IMR-90 (cell line): ENCODE results near the gene ABHD15. TPM values are rescaled to one million over a fixed set of nuclear protein-coding genes. Genes with fewer than 3 reads are reported as not detected.

Experiments
- ATAC-seq: fragments of 200-7000 bp; cut with Tn5 transposase; 2 replicates; pipeline ENCODE4 v1.9.1; 2020; ENCODE audit warnings: low read depth, mild to moderate bottlenecking, moderate library complexity
- BruUV-seq: library from RNA; stranded (reverse); fragments of 400-500 nt; replicated peaks from 2 replicates; lab custom pipeline; 2021; lab: Mats Ljungman, UMichigan
- CTCF ChIA-PET: fragments of 300-600 bp; formaldehyde crosslinking; extraction: SDS; loops from one replicate; lab custom pipeline; 2021; ENCODE audit warnings: antibody characterized with exemption; lab: Yijun Ruan, JAX
- POLR2A ChIA-PET: fragments of 300-600 bp; sonication (Branson Sonifier 250); formaldehyde crosslinking; loops from one replicate; lab custom pipeline; 2022; ENCODE audit warnings: antibody characterized with exemption; ENCODE audit not compliant: unreplicated experiment; lab: Charles Lee
- DNase-seq: peaks from one replicate; pipeline ENCODE4 v3.0.0; 2013
- H2AFZ ChIP-seq: replicated peaks from 2 replicates; pipeline ENCODE3; 2013; ENCODE audit warnings: low read length, mild to moderate bottlenecking; ENCODE audit not compliant: poor library complexity
- H2AK5ac ChIP-seq: 2 replicates; pipeline ENCODE4 v1.6.1; 2013; ENCODE audit warnings: low read depth, low read length, inconsistent platforms
- H2AK9ac ChIP-seq: replicated peaks from 2 replicates; pipeline ENCODE3; 2013; ENCODE audit warnings: mild to moderate bottlenecking, low read depth, low read length, moderate library complexity; ENCODE audit not compliant: poor library complexity
- H2BK120ac ChIP-seq: 2 replicates; pipeline ENCODE4 v1.6.1; 2013; ENCODE audit warnings: low read depth, low read length, inconsistent platforms
- H2BK15ac ChIP-seq: 3 replicates; pipeline ENCODE4 v1.6.1; 2013; ENCODE audit warnings: low read depth, low read length, inconsistent platforms
- H2BK20ac ChIP-seq: 2 replicates; pipeline ENCODE4 v1.6.1; 2013; ENCODE audit warnings: low read depth, mild to moderate bottlenecking, inconsistent platforms, low read length, moderate library complexity
- H2BK5ac ChIP-seq: 2 replicates; pipeline ENCODE4 v1.6.1; 2013; ENCODE audit warnings: mild to moderate bottlenecking, low read depth, low read length, inconsistent platforms; ENCODE audit not compliant: poor library complexity, severe bottlenecking
- H3K14ac ChIP-seq: replicated peaks from 2 replicates; pipeline ENCODE4 v1.6.1; 2013; ENCODE audit warnings: low read depth, low read length, inconsistent platforms
- H3K18ac ChIP-seq: 2 replicates; pipeline ENCODE4 v1.6.1; 2013; ENCODE audit warnings: low read depth, low read length, control low read depth
- H3K23ac ChIP-seq: 2 replicates; pipeline ENCODE4 v1.6.1; 2013; ENCODE audit warnings: low read depth, low read length, inconsistent platforms
- H3K27ac ChIP-seq: 2 replicates; pipeline ENCODE4 v1.5.1; 2013; ENCODE audit warnings: mild to moderate bottlenecking, control low read depth, low read length; ENCODE audit not compliant: insufficient read depth
- H3K27me3 ChIP-seq: 2 replicates; pipeline ENCODE4 v1.6.1; 2013; ENCODE audit warnings: low read length; ENCODE audit not compliant: control insufficient read depth, insufficient read depth
- H3K36me3 ChIP-seq: 2 replicates; pipeline ENCODE4 v1.6.1; 2013; ENCODE audit warnings: low read length, mixed read lengths; ENCODE audit not compliant: control insufficient read depth, insufficient read depth
- H3K4ac ChIP-seq: 2 replicates; pipeline ENCODE4 v1.6.1; 2013; ENCODE audit warnings: low read depth, low read length, inconsistent platforms
- H3K4me1 ChIP-seq: 2 replicates; pipeline ENCODE4 v1.6.1; 2013; ENCODE audit warnings: low read length, mixed read lengths; ENCODE audit not compliant: control insufficient read depth, insufficient read depth
- H3K4me2 ChIP-seq: 2 replicates; pipeline ENCODE4 v1.6.1; 2013; ENCODE audit warnings: low read depth, mild to moderate bottlenecking, control low read depth, low read length, moderate library complexity
- H3K4me3 ChIP-seq: 2 replicates; pipeline ENCODE4 v1.5.1; 2013; ENCODE audit warnings: low read depth, mild to moderate bottlenecking, control low read depth, low read length, moderate library complexity; ENCODE audit not compliant: insufficient read depth
- H3K56ac ChIP-seq: 2 replicates; pipeline ENCODE4 v1.6.1; 2013; ENCODE audit warnings: low read length, inconsistent platforms; ENCODE audit not compliant: insufficient read depth; ENCODE audit errors: extremely low read depth
- H3K79me1 ChIP-seq, 2 experiments: 2 replicates each; pipeline ENCODE4 v1.6.1; 2013; ENCODE audit warnings: low read length in 2 of 2, inconsistent platforms in 1 of 2, low read depth in 1 of 2
- H3K9ac ChIP-seq: 2 replicates; pipeline ENCODE4 v1.6.1; 2013; ENCODE audit warnings: low read depth, low read length, control low read depth
- H3K9me1 ChIP-seq: 2 replicates; pipeline ENCODE4 v1.6.1; 2013; ENCODE audit warnings: low read length, inconsistent platforms; ENCODE audit not compliant: insufficient read depth
- H3K9me3 ChIP-seq: 2 replicates; pipeline ENCODE4 v1.6.1; 2013; ENCODE audit warnings: low read length; ENCODE audit not compliant: control insufficient read depth, insufficient read depth
- H4K20me1 ChIP-seq: 2 replicates; pipeline ENCODE4 v1.6.1; 2013; ENCODE audit warnings: low read length, inconsistent platforms; ENCODE audit not compliant: insufficient read depth
- H4K5ac ChIP-seq: 2 replicates; pipeline ENCODE4 v1.6.1; 2013; ENCODE audit warnings: mild to moderate bottlenecking, low read depth, low read length, control low read depth
- H4K8ac ChIP-seq, 2 experiments: 2 replicates each; pipeline ENCODE4 v1.6.1; 2013; ENCODE audit warnings: low read depth in 2 of 2, low read length in 2 of 2, control low read depth in 1 of 2, inconsistent platforms in 1 of 2
- H4K91ac ChIP-seq: 2 replicates; pipeline ENCODE4 v1.6.1; 2013; ENCODE audit warnings: low read depth, low read length, inconsistent platforms; ENCODE audit not compliant: insufficient read depth
- BHLHE40 ChIP-seq: fragments of 150-350 bp; IDR thresholded peaks from 2 replicates; pipeline ENCODE4 v1.6.1; 2016; ENCODE audit warnings: mild to moderate bottlenecking, low read depth, low read length
- WGBS, 2 experiments: methylation state at CpG; one replicate each; pipeline versions ENCODE4 v1.1.5 to v1.1.7; 2013; ENCODE audit warnings: missing lambda C conversion rate in 2 of 2; ENCODE audit not compliant: insufficient read length in 1 of 2; ENCODE audit errors: extremely low coverage in 2 of 2; 5-methylcytosine and 5-hydroxymethylcytosine counted together
- dilution Hi-C: fragments of 300-500 bp; cut with HindIII; formaldehyde crosslinking; loops from one replicate; pipeline ENCODE4 v1.14.3; 2018; ENCODE audit warnings: low sequenced_read_pairs; ENCODE audit not compliant: unreplicated experiment
- in situ Hi-C: fragments of 300-500 bp; cut with MboI; formaldehyde crosslinking; loops from 3 replicates; pipeline ENCODE4 v1.14.3; 2019; ENCODE audit warnings: low sequenced_read_pairs, inconsistent platforms, mixed read lengths
- intact Hi-C: fragments of 100-400 bp; cut with micrococcal nuclease; formaldehyde crosslinking; loops from 2 replicates; pipeline ENCODE4 v1.10.0; 2022
- polyA plus RNA-seq, 3 experiments: library from polyadenylated mRNA; depleted of rRNA; stranded (reverse); fragments of >200 nt; gene quantifications; 2 replicates each; pipeline ENCODE4 v1.2.3, GENCODE V29; 2012; ENCODE audit warnings: low replicate concordance in 1 of 3
- total RNA-seq: library from RNA; depleted of rRNA; stranded (reverse); fragments of >200 nt; gene quantifications from 2 replicates; pipeline ENCODE4 v1.2.3, GENCODE V29; 2012

Gene ABHD15
- total and polyA plus RNA-seq, 2 of the 4 experiments (the other 2 are of a cell fraction) = 3.2 to 4.6 TPM

DNA sequence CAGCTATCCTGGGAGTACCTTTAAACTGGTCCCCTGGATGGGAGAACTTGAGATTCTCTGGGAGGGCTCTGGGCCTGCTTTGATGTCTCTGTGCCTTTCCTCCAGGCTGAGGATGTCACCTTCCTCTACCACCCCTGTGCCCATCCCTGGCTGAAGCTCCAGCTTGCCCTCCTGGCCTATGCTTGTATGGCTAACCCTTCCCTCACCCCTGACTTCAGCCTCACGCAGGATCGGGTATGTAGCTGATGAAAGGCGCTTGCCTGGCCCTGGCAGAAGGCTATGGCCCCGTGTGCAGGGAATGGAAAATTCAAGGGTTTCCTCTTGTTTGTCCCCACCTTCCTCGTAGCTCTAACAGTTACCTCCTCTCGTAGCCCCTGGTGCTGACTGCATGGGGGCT lies 4.6 kb upstream of the ABHD15 start:
- Histone ChIP-seq H3K4me3 (no peak overlapping the region), H3K27me3 (no peaks in the 10 kb centered on the region), H4K8ac (no peak overlapping the region), H2AK9ac (no peak overlapping the region), H2BK15ac (no peak overlapping the region), H3K27ac (no peak overlapping the region), H3K36me3 (peaks cover 37% of the 10 kb centered on the region), H2BK20ac (no peak overlapping the region), H4K91ac (no peak overlapping the region), H3K9me1 (no peaks in the 10 kb centered on the region; the same call in 1 of the 2 replicates), H3K56ac (no peak overlapping the region), H2AFZ (no peak overlapping the region), H3K23ac (0 out of 2 replicates have a peak overlapping the region, but pooled peaks have one; percentile 34), H2AK5ac (peak overlapping the region; percentile 33; the same call in 1 of the 2 replicates), H3K9me3 (no peaks in the 10 kb centered on the region), H4K5ac (no peak overlapping the region), H3K4ac (peak overlapping the region; percentile 24; the same call in 1 of the 2 replicates), H2BK5ac (no peak overlapping the region), H3K9ac (no peak overlapping the region), H3K4me2 (no peak overlapping the region), H3K4me1 (peaks cover 11% of the 10 kb centered on the region), H2BK120ac (no peak overlapping the region; the same call in 1 of the 2 replicates), H3K14ac (no peak overlapping the region), H4K20me1 (no peaks in the 10 kb centered on the region), H3K79me1 (peaks cover 3 to 34% of the 10 kb centered on the region in 2 experiments), H3K18ac (no peak overlapping the region)
- ATAC-seq = no peak
- ChIA-PET POLR2A (no interaction called here), CTCF (interaction anchor here (2.3 kb wide), 1 partner anchor 202 kb away, joined by 13 read pairs; no protein-coding TSS in a partner anchor)
- in situ Hi-C loops = no loop called here
- no peak for TF ChIP-seq BHLHE40
- WGBS, 2 experiments = 100% methylated on average over 1 of the region's 6 CpGs; no CpG with 5 or more reads in 1 of the 2 experiments
- dilution Hi-C loops = no loop called here
- BruUV-seq = no TSS peak
- no peak for DNase-seq
- intact Hi-C loops = no loop called here
